ENCODE results near the gene ZNF485. TPM values are rescaled to one million over a fixed set of nuclear protein-coding genes. Genes with fewer than 3 reads are reported as not detected.
"Not testable (repeated sequence)": the region's sequence is repeated elsewhere in the genome, so short reads cannot be mapped to it uniquely, and the experiment has no call there.

The ZNF485 gene
- total RNA-seq, 1 experiment from 2014 or later, result 7.5 TPM

DNA sequence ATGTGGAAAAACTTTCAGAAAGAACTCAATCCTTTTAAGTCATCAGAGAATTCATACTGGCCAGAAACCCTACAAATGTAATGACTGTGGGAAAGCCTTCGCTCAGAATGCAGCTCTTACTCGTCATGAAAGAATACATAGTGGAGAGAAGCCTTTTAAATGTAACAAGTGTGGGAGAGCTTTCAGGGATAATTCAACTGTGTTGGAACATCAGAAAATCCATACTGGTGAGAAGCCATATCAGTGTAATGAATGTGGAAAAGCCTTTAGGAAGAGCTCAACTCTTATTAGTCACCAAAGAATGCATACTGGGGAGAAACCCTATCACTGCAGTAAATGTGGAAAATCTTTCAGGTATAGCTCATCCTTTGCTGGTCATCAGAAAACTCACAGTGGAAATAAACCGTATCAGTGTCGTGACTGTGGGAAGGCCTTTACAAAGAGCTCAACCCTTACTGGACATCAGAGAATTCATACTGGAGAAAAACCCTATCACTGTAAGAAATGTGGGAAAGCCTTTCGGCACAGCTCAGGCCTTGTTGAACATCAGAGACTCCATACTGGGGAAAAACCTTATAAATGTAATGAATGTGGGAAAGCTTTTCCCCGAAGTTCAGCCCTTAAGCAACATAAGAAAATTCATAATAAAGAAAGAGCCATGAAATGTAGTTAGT, 10.6 kb downstream of the ZNF485 start:
- peaks cover 58% of the 10 kb centered on the region for H3K36me3 ChIP-seq (ENCODE audit: insufficient read depth, low read length)
- DNase-seq, result no peak
- H3K4me2 ChIP-seq (ENCODE audit: low read depth, low read length, poor library complexity, severe bottlenecking), result no peak overlapping the region
- no peaks in the 10 kb centered on the region for H3K4me1 ChIP-seq (ENCODE audit: low read length)
- no peak overlapping the region for H3K27ac ChIP-seq (ENCODE audit: low read length)
- no peaks in the 10 kb centered on the region for H4K20me1 ChIP-seq (ENCODE audit: insufficient read depth, low read depth, low read length)
- no peaks in the 10 kb centered on the region for H3K27me3 ChIP-seq (ENCODE audit: low read length)
- H2AFZ ChIP-seq (ENCODE audit: low read length), result no peak overlapping the region
- no peak overlapping the region for H3K4me3 ChIP-seq (ENCODE audit: low read length)
- H3K79me2 ChIP-seq (ENCODE audit: low read length), result peaks cover 3% of the 10 kb centered on the region; the same call in 1 of the 2 replicates
- peaks cover 57% of the 10 kb centered on the region for H3K9me3 ChIP-seq (ENCODE audit: low read length)
- no peak overlapping the region for H3K9ac ChIP-seq (ENCODE audit: low read length)
- H3K9me2 ChIP-seq (replicated peaks; ENCODE audit: insufficient read depth, low read length), result no peaks in the 10 kb centered on the region

DNA sequence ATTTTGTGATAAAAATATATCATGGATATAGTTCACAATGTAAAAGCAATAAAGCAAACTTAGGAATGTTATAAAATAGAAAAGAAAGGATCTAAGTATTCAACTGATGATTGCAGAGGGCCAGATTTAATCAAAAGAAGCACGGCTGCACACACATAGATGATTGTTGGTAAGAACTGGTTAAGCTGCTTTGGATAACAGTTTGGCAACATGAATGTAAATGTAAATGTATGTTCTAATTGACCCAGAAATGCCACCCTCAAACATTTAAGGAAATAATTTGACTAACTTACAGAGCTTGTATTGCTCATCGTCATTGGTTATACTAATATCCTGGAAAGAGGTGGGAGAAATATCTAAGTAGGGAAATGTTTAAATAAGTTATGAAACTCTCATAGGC, 13.1 kb downstream of the ZNF485 start:
- H3K27me3 ChIP-seq (ENCODE audit: low read length), result no peaks in the 10 kb centered on the region
- peaks cover 32% of the 10 kb centered on the region for H3K36me3 ChIP-seq (ENCODE audit: insufficient read depth, low read length)
- no peaks in the 10 kb centered on the region for H4K20me1 ChIP-seq (ENCODE audit: insufficient read depth, low read depth, low read length)
- H2AFZ ChIP-seq (ENCODE audit: low read length), result no peak overlapping the region
- no peak overlapping the region for H3K9ac ChIP-seq (ENCODE audit: low read length)
- H3K27ac ChIP-seq (ENCODE audit: low read length), result no peak overlapping the region
- H3K4me3 ChIP-seq (ENCODE audit: low read length), result no peak overlapping the region
- peaks cover 39% of the 10 kb centered on the region for H3K9me3 ChIP-seq (ENCODE audit: low read length)
- H3K4me1 ChIP-seq (ENCODE audit: low read length), result no peaks in the 10 kb centered on the region
- no peaks in the 10 kb centered on the region for H3K9me2 ChIP-seq (replicated peaks; ENCODE audit: insufficient read depth, low read length)
- H3K4me2 ChIP-seq (ENCODE audit: low read depth, low read length, poor library complexity, severe bottlenecking), result no peak overlapping the region
- no peak for DNase-seq
- no peaks in the 10 kb centered on the region for H3K79me2 ChIP-seq (ENCODE audit: low read length)

DNA sequence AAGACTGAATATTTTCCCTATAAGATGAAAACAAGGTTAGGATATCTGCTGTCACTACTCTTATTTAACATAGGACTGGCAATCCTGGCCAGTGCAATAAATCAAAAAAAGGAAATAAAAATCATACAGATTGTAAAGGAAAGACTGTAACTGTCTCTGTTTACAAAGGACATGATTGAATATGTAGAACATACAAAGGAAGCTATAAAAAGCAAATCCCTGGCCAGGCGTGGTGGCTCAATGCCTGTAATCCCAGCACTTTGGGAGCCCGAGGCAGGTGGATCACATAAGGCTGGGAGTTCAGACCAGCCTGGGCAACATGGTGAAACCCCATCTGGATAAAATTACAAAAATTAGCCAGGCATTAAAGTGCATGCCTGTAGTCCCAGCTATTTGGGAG, 15.8 kb downstream of the ZNF485 start:
- H3K9me3 ChIP-seq (ENCODE audit: low read length), result peaks cover 21% of the 10 kb centered on the region
- no peak for DNase-seq
- H2AFZ ChIP-seq (ENCODE audit: low read length), result no peak overlapping the region
- no peaks in the 10 kb centered on the region for H3K9me2 ChIP-seq (replicated peaks; ENCODE audit: insufficient read depth, low read length)
- no peak overlapping the region for H3K9ac ChIP-seq (ENCODE audit: low read length)
- H3K4me1 ChIP-seq (ENCODE audit: low read length), result no peaks in the 10 kb centered on the region
- H3K4me2 ChIP-seq (ENCODE audit: low read depth, low read length, poor library complexity, severe bottlenecking), result no peak overlapping the region
- peaks cover 7% of the 10 kb centered on the region for H3K36me3 ChIP-seq (ENCODE audit: insufficient read depth, low read length)
- H4K20me1 ChIP-seq (ENCODE audit: insufficient read depth, low read depth, low read length), result no peaks in the 10 kb centered on the region
- H3K27ac ChIP-seq (ENCODE audit: low read length), result no peak overlapping the region
- no peak overlapping the region for H3K4me3 ChIP-seq (ENCODE audit: low read length)
- H3K27me3 ChIP-seq (ENCODE audit: low read length), result no peaks in the 10 kb centered on the region
- no peaks in the 10 kb centered on the region for H3K79me2 ChIP-seq (ENCODE audit: low read length)

DNA sequence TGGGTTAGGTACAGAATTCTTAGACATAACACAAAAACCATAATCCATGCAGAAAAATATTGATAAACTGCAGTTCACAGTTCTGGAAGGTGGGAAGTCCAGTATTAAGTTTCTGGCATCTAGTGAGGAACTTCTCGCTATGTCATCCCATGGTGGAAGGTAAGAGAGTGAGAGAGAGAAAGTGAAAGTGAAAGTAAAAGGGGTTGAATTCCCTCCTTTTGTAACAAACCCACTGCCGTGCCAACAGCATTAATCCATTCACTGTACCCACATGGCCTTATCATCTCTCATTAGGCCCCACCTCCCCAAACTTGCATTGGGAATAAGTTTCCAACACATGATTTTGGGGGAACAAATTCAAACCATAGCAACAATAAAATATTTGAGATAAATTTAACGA, 17.1 kb downstream of the ZNF485 start:
- H3K9me3 ChIP-seq (ENCODE audit: low read length), result peaks cover 12% of the 10 kb centered on the region
- H2AFZ ChIP-seq (ENCODE audit: low read length), result no peak overlapping the region
- no peaks in the 10 kb centered on the region for H3K4me1 ChIP-seq (ENCODE audit: low read length)
- no peaks in the 10 kb centered on the region for H4K20me1 ChIP-seq (ENCODE audit: insufficient read depth, low read depth, low read length)
- H3K4me2 ChIP-seq (ENCODE audit: low read depth, low read length, poor library complexity, severe bottlenecking), result no peak overlapping the region
- H3K79me2 ChIP-seq (ENCODE audit: low read length), result no peaks in the 10 kb centered on the region
- no peaks in the 10 kb centered on the region for H3K9me2 ChIP-seq (replicated peaks; ENCODE audit: insufficient read depth, low read length)
- H3K36me3 ChIP-seq (ENCODE audit: insufficient read depth, low read length), result peaks cover 4% of the 10 kb centered on the region; the same call in 1 of the 2 replicates
- H3K4me3 ChIP-seq (ENCODE audit: low read length), result no peak overlapping the region
- no peak overlapping the region for H3K27ac ChIP-seq (ENCODE audit: low read length)
- no peaks in the 10 kb centered on the region for H3K27me3 ChIP-seq (ENCODE audit: low read length)
- DNase-seq, result no peak
- no peak overlapping the region for H3K9ac ChIP-seq (ENCODE audit: low read length)

DNA sequence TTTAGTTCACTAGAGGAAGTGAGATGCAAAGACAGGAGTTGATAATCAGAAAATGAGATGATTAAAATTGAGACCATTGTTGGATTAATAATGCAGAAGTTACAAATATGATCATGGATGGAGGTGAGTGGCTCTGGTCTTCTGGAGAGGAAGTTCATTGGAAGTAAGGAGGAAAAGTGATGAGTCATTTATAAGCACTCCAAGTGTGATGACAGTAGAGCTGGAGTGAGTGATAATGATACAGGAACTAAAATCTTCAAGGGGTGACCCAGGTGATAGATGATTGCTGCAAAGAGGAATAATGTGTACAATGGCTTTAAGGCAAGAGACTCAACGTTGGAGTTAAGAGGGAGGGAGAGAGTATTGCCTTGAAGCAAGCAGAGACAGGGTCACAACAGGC, 21.7 kb downstream of the ZNF485 start:
- Histone ChIP-seq H4K20me1 (ENCODE audit: insufficient read depth, low read depth, low read length) (no peaks in the 10 kb centered on the region), H3K4me1 (ENCODE audit: low read length) (no peaks in the 10 kb centered on the region), H3K27ac (ENCODE audit: low read length) (no peak overlapping the region), H3K4me2 (ENCODE audit: low read depth, low read length, poor library complexity, severe bottlenecking) (no peak overlapping the region), H3K9me2 (replicated peaks; ENCODE audit: insufficient read depth, low read length) (no peaks in the 10 kb centered on the region), H3K36me3 (ENCODE audit: insufficient read depth, low read length) (no peaks in the 10 kb centered on the region), H3K9ac (ENCODE audit: low read length) (no peak overlapping the region), H2AFZ (ENCODE audit: low read length) (no peak overlapping the region), H3K4me3 (ENCODE audit: low read length) (no peak overlapping the region), H3K27me3 (ENCODE audit: low read length) (no peaks in the 10 kb centered on the region), H3K9me3 (ENCODE audit: low read length) (no peaks in the 10 kb centered on the region), H3K79me2 (ENCODE audit: low read length) (no peaks in the 10 kb centered on the region)
- DNase-seq, result no peak

DNA sequence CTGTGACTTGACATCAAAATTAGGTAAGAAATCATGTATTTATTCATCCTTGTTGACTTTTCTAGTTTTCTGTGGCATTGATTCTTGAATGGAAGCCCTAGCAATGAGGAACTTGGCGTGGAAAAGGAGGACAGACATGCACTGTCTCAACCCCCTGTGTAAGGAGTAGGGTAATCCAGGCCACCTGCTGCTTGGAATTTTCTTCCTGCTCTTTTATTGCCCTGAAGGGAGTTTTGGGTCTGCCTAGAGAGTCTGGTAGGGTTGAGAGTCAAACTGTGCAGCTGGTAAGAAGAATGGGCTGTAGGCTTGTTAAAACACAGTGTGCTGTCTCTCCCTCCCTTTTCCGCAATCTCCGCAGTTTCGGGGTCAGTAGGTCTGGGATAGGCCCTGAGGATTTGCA, 22.7 kb downstream of the ZNF485 start:
- Histone ChIP-seq H3K79me2 (ENCODE audit: low read length) (no peaks in the 10 kb centered on the region), H4K20me1 (ENCODE audit: insufficient read depth, low read depth, low read length) (no peaks in the 10 kb centered on the region), H3K27ac (ENCODE audit: low read length) (no peak overlapping the region), H2AFZ (ENCODE audit: low read length) (no peak overlapping the region), H3K9me2 (replicated peaks; ENCODE audit: insufficient read depth, low read length) (no peaks in the 10 kb centered on the region), H3K9ac (ENCODE audit: low read length) (no peak overlapping the region), H3K4me2 (ENCODE audit: low read depth, low read length, poor library complexity, severe bottlenecking) (no peak overlapping the region), H3K4me1 (ENCODE audit: low read length) (no peaks in the 10 kb centered on the region), H3K9me3 (ENCODE audit: low read length) (no peaks in the 10 kb centered on the region; the same call in 1 of the 2 replicates), H3K36me3 (ENCODE audit: insufficient read depth, low read length) (no peaks in the 10 kb centered on the region), H3K27me3 (ENCODE audit: low read length) (no peaks in the 10 kb centered on the region), H3K4me3 (ENCODE audit: low read length) (no peak overlapping the region)
- no peak for DNase-seq

DNA sequence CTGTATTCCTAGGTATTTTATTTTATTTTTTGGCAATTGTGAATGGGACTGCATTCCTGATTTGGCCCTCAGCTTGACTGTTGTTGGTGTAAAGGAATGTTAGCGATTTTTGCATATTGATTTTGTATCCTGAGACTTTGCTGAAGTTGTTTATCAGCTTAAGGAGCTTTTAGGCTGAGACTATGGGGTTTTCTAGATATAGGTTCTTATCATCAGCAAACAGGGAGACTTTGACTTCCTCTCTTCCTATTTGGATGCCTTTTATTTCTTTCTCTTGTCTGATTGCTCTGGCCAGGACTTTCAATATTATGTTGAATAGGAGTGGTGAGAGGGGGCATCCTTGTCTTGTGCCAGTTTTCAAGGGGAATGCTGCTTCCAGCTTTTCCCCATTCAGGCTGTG, 29.6 kb downstream of the ZNF485 start:
- H3K36me3 ChIP-seq (ENCODE audit: insufficient read depth, low read length); H4K20me1 ChIP-seq (ENCODE audit: insufficient read depth, low read depth, low read length); H3K4me2 ChIP-seq (ENCODE audit: low read depth, low read length, poor library complexity, severe bottlenecking); H3K27ac ChIP-seq (ENCODE audit: low read length); H3K9me2 ChIP-seq (replicated peaks; ENCODE audit: insufficient read depth, low read length); H3K9me3 ChIP-seq (ENCODE audit: low read length); DNase-seq; H2AFZ ChIP-seq (ENCODE audit: low read length); H3K4me3 ChIP-seq (ENCODE audit: low read length); H3K79me2 ChIP-seq (ENCODE audit: low read length); H3K9ac ChIP-seq (ENCODE audit: low read length); H3K27me3 ChIP-seq (ENCODE audit: low read length); H3K4me1 ChIP-seq (ENCODE audit: low read length): not testable (repeated sequence)

DNA sequence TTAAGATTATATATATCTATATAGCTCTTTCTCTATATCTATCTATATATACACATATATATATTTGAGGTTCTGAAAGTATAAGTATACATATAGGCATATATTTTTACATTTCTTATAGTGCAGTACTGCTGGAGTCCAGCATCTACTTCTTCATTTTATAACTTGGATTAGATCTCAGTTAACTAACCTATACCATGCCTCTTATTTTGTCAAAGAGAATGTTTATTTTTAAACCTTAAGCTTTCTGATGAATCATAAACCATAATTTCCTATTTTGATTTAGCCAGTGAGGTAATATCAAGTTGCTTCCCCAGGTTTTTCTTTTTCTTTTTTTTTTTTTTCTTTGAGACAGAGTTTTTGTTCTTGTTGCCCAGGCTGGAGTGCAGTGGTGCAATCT, 34.4 kb downstream of the ZNF485 start:
- no peaks in the 10 kb centered on the region for H3K79me2 ChIP-seq (ENCODE audit: low read length)
- H3K27me3 ChIP-seq (ENCODE audit: low read length), result no peaks in the 10 kb centered on the region
- H3K36me3 ChIP-seq (ENCODE audit: insufficient read depth, low read length), result peaks cover 24% of the 10 kb centered on the region
- no peak overlapping the region for H3K9ac ChIP-seq (ENCODE audit: low read length)
- no peak for DNase-seq
- no peak overlapping the region for H3K4me2 ChIP-seq (ENCODE audit: low read depth, low read length, poor library complexity, severe bottlenecking)
- no peak overlapping the region for H3K27ac ChIP-seq (ENCODE audit: low read length)
- H4K20me1 ChIP-seq (ENCODE audit: insufficient read depth, low read depth, low read length), result no peaks in the 10 kb centered on the region
- no peak overlapping the region for H2AFZ ChIP-seq (ENCODE audit: low read length)
- no peaks in the 10 kb centered on the region for H3K4me1 ChIP-seq (ENCODE audit: low read length)
- no peak overlapping the region for H3K4me3 ChIP-seq (ENCODE audit: low read length)
- peaks cover 35% of the 10 kb centered on the region for H3K9me3 ChIP-seq (ENCODE audit: low read length)
- no peaks in the 10 kb centered on the region for H3K9me2 ChIP-seq (replicated peaks; ENCODE audit: insufficient read depth, low read length)

Data from Karpas-422 (cell line).